Measurements from ENCODE around the gene OR10K1.
A peak's percentile ranks its signal among the peaks of the same experiment; 100 is the strongest.

OR10K1 gene

DNA sequence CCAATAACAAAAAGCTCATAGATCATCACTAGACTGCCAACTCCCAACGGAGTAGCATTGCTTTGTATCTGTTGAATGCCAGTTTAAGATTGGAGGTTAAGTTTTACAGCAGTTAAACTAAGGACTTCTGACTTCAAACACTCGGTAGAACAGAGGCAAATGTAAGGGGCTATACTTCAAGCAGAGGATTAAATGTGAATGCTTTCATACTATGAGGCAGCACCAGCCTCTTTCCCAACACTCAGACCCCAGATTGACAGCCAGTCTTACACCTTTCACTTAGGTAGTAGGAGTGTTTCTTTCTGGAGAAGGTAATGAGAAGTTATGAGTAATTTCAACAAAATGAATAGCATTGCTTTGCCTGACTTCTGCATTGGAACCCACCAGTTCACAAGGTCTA lies 33.2 kb downstream of the OR10K1 start:
- Histone ChIP-seq H3K27me3 (ENCODE audit: insufficient read depth, low read length) (no peaks in the 10 kb centered on the region), H3K9me2 (ENCODE audit: low read depth, low read length) (no peaks in the 10 kb centered on the region), H3K9me3 (ENCODE audit: low read length) (no peaks in the 10 kb centered on the region), H3K4me3 (ENCODE audit: low read depth, low read length, poor library complexity, severe bottlenecking) (no peak overlapping the region), H3K9ac (ENCODE audit: low read length) (no peak overlapping the region), H3K4me2 (ENCODE audit: low read length) (no peak overlapping the region), H3K79me2 (ENCODE audit: insufficient read depth, low read length) (no peaks in the 10 kb centered on the region), H3K36me3 (ENCODE audit: insufficient read depth, low read length) (no peaks in the 10 kb centered on the region), H3F3A (ENCODE audit: insufficient read depth, low read length) (no peaks in the 10 kb centered on the region), H3K27ac (ENCODE audit: low read depth, low read length, poor library complexity, severe bottlenecking) (no peak overlapping the region), H2AFZ (ENCODE audit: low read length) (no peak overlapping the region), H3K4me1 (ENCODE audit: insufficient read depth, low read length, severe bottlenecking) (no peaks in the 10 kb centered on the region), H4K20me1 (ENCODE audit: insufficient read depth, low read length) (no peaks in the 10 kb centered on the region)
- TF ChIP-seq, protein P1, sequence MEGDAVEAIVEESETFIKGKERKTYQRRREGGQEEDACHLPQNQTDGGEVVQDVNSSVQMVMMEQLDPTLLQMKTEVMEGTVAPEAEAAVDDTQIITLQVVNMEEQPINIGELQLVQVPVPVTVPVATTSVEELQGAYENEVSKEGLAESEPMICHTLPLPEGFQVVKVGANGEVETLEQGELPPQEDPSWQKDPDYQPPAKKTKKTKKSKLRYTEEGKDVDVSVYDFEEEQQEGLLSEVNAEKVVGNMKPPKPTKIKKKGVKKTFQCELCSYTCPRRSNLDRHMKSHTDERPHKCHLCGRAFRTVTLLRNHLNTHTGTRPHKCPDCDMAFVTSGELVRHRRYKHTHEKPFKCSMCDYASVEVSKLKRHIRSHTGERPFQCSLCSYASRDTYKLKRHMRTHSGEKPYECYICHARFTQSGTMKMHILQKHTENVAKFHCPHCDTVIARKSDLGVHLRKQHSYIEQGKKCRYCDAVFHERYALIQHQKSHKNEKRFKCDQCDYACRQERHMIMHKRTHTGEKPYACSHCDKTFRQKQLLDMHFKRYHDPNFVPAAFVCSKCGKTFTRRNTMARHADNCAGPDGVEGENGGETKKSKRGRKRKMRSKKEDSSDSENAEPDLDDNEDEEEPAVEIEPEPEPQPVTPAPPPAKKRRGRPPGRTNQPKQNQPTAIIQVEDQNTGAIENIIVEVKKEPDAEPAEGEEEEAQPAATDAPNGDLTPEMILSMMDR (IDR thresholded peaks at IDR 0.05; ENCODE audit: low read length): no peak
- no peak for TF ChIP-seq EZH2 (IDR thresholded peaks at IDR 0.05; ENCODE audit: borderline replicate concordance, low read length)

DNA sequence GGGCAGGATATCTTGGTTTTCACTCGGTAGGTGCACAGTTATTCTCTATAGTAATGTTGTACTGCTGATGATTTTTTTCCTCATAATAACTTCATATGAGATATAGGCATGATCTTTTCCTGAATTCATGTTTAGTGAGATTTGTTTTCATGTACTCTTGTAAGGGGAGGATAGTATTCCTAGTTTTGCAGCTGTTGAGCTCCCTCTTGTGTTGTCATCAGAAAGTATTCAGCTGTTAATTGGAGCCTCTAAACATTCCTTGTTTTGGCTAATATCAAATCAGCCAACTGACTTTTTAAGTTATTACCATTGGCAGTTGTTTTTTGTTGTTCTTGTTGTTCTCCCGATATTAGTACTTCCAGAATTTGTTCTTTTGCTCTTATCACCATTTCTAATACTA lies 34.7 kb downstream of the OR10K1 start:
- Histone ChIP-seq H3K4me3 (ENCODE audit: low read depth, low read length, poor library complexity, severe bottlenecking) (no peak overlapping the region), H3K27ac (ENCODE audit: low read depth, low read length, poor library complexity, severe bottlenecking) (no peak overlapping the region), H3F3A (ENCODE audit: insufficient read depth, low read length) (no peaks in the 10 kb centered on the region), H3K36me3 (ENCODE audit: insufficient read depth, low read length) (no peaks in the 10 kb centered on the region), H3K4me1 (ENCODE audit: insufficient read depth, low read length, severe bottlenecking) (no peaks in the 10 kb centered on the region), H3K9me2 (ENCODE audit: low read depth, low read length) (no peaks in the 10 kb centered on the region), H3K4me2 (ENCODE audit: low read length) (no peak overlapping the region), H3K9me3 (ENCODE audit: low read length) (no peaks in the 10 kb centered on the region), H3K79me2 (ENCODE audit: insufficient read depth, low read length) (no peaks in the 10 kb centered on the region), H2AFZ (ENCODE audit: low read length) (no peak overlapping the region), H3K9ac (ENCODE audit: low read length) (no peak overlapping the region), H4K20me1 (ENCODE audit: insufficient read depth, low read length) (no peaks in the 10 kb centered on the region), H3K27me3 (ENCODE audit: insufficient read depth, low read length) (no peaks in the 10 kb centered on the region)
- no peak for TF ChIP-seq EZH2 (IDR thresholded peaks at IDR 0.05; ENCODE audit: borderline replicate concordance, low read length)
- TF ChIP-seq, protein P1 (IDR thresholded peaks at IDR 0.05; ENCODE audit: low read length): peak; percentile 44

DNA sequence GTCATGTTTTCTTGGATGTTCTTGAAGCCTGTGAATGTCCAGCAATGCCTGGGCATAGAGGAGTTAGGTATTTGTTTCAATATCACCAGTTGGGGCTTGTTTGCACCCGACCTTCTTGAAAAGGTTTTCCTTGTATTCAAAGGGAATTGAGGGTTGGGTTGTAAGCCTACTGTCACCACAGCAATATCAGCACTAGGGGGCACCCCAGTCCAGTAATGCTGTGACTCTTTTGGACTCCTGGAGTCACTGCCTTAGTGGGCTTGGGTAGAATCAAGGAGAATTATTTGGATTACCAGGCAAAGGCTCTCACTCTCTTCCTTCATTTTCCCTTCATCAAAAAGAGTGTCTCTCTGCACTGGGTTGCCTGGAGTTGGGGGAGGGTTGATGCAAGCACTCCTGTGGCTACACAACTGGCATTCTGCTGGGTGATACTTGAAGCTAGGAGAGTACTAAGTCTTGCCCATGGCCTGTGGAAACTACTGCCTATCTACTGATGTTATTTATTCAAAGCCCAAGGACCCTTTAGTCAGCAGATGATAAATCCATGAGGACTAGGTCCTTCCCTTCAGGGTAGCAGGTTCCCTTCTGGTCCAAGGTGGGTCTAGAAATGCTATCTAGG lies 44.8 kb downstream of the OR10K1 start:
- Histone ChIP-seq H3F3A (ENCODE audit: insufficient read depth, low read length) (no peaks in the 10 kb centered on the region), H3K4me1 (ENCODE audit: insufficient read depth, low read length, severe bottlenecking) (no peaks in the 10 kb centered on the region), H3K4me2 (ENCODE audit: low read length) (no peak overlapping the region), H3K9ac (ENCODE audit: low read length) (no peak overlapping the region), H4K20me1 (ENCODE audit: insufficient read depth, low read length) (no peaks in the 10 kb centered on the region), H3K36me3 (ENCODE audit: insufficient read depth, low read length) (no peaks in the 10 kb centered on the region), H3K9me2 (ENCODE audit: low read depth, low read length) (no peaks in the 10 kb centered on the region), H2AFZ (ENCODE audit: low read length) (no peak overlapping the region), H3K27me3 (ENCODE audit: insufficient read depth, low read length) (no peaks in the 10 kb centered on the region), H3K27ac (ENCODE audit: low read depth, low read length, poor library complexity, severe bottlenecking) (no peak overlapping the region), H3K4me3 (ENCODE audit: low read depth, low read length, poor library complexity, severe bottlenecking) (no peak overlapping the region), H3K79me2 (ENCODE audit: insufficient read depth, low read length) (no peaks in the 10 kb centered on the region), H3K9me3 (ENCODE audit: low read length) (no peaks in the 10 kb centered on the region)
- TF ChIP-seq, protein P1 (IDR thresholded peaks at IDR 0.05; ENCODE audit: low read length): peak; percentile 69
- TF ChIP-seq EZH2 (IDR thresholded peaks at IDR 0.05; ENCODE audit: borderline replicate concordance, low read length): no peak

Data from OCI-LY1 (cell line).